GM12878 (cell line): ENCODE data around the gene LDHAL6A.

Experiments used
- ASH2L ChIP-seq: fragments of 300-600, 200-600 bp; sonication (generic); IDR thresholded peaks from 2 replicates; pipeline ENCODE4 v1.6.1; 2017; ENCODE audit warnings: low read depth, mild to moderate bottlenecking, borderline replicate concordance
- ATF3 ChIP-seq: IDR thresholded peaks from 2 replicates; pipeline ENCODE4 v1.6.1; 2011; ENCODE audit warnings: low read depth, mild to moderate bottlenecking, low read length, moderate library complexity, borderline replicate concordance; ENCODE audit errors: extremely low read depth
- CBX3 ChIP-seq: fragments of 200-600 bp; sonication (generic); IDR thresholded peaks from 2 replicates; pipeline ENCODE4 v1.6.1; 2016; ENCODE audit warnings: low read depth, borderline replicate concordance
- CTCF ChIP-seq, 3 experiments: IDR thresholded peaks in 2 of 3; conservative IDR thresholded peaks in 1 of 3; 2 replicates each; pipeline ENCODE4 v1.5.1; 2011; ENCODE audit warnings: low read depth in 3 of 3, low read length in 3 of 3, mild to moderate bottlenecking in 3 of 3, control low read depth in 2 of 3, moderate library complexity in 2 of 3, inconsistent platforms in 1 of 3, mixed read lengths in 1 of 3; ENCODE audit not compliant: control insufficient read depth in 2 of 3, insufficient read depth in 1 of 3; ENCODE audit errors: extremely low read depth in 1 of 3
- HCFC1 ChIP-seq: fragments of 150-350 bp; IDR thresholded peaks from 2 replicates; pipeline ENCODE4 v1.6.1; 2014; ENCODE audit warnings: low read length
- JUND ChIP-seq: IDR thresholded peaks from 2 replicates; pipeline ENCODE4 v1.6.1; 2012; ENCODE audit warnings: low read depth, mild to moderate bottlenecking, low read length, improper control_type of control experiment, moderate library complexity
- MTA2 ChIP-seq: fragments of 450-650 bp; IDR thresholded peaks from 2 replicates; pipeline ENCODE4 v1.6.1; 2016; ENCODE audit warnings: low read depth, mild to moderate bottlenecking, moderate library complexity
- NFYA ChIP-seq: IDR thresholded peaks from 2 replicates; pipeline ENCODE4 v1.6.1; 2011; ENCODE audit warnings: low read depth, mild to moderate bottlenecking, low read length, improper control_type of control experiment, borderline replicate concordance
- PAX5 ChIP-seq: IDR thresholded peaks from 2 replicates; pipeline ENCODE4 v1.6.1; 2011; ENCODE audit warnings: low read depth, low read length, borderline replicate concordance
- POLR2A ChIP-seq: IDR thresholded peaks from 2 replicates; pipeline ENCODE4 v1.6.1; 2011; ENCODE audit warnings: low read depth, mild to moderate bottlenecking, low read length
- RAD21 ChIP-seq: IDR thresholded peaks from 2 replicates; pipeline ENCODE4 v1.6.1; 2011; ENCODE audit warnings: mild to moderate bottlenecking, low read depth, low read length, moderate library complexity; ENCODE audit not compliant: insufficient read depth
- TAF1 ChIP-seq: IDR thresholded peaks from 2 replicates; pipeline ENCODE4 v1.6.1; 2011; ENCODE audit warnings: mild to moderate bottlenecking, low read depth, low read length, borderline replicate concordance
- ZNF592 ChIP-seq: fragments of 450-650 bp; IDR thresholded peaks from 2 replicates; pipeline ENCODE4 v1.6.1; 2017; ENCODE audit warnings: mild to moderate bottlenecking, moderate library complexity
- ZSCAN29 ChIP-seq: fragments of 450-650 bp; IDR thresholded peaks from 2 replicates; pipeline ENCODE4 v1.6.1; 2017; ENCODE audit warnings: mild to moderate bottlenecking, moderate library complexity

GRCh38 chr11:18471995-18472394 is 16.3 kb downstream of the LDHAL6A start:
- TF ChIP-seq CBX3 (no peak), POLR2A (no peak), ZNF592 (no peak), PAX5 (no peak), TAF1 (no peak), CTCF (IDR thresholded peaks at IDR 0.05 in 2 of 3, conservative IDR thresholded peaks at IDR 0.05 in 1 of 3; ENCODE audit: control insufficient read depth in 2 of 3, extremely low read depth in 1 of 3, insufficient read depth in 1 of 3, low read depth in 3 of 3, low read length in 3 of 3) (no peak), ASH2L (no peak), ATF3 (no peak), JUND (no peak), ZSCAN29 (no peak), NFYA (no peak), HCFC1 (no peak), RAD21 (no peak), MTA2 (no peak)
